ENCODE results near the gene CLCN5.

DNA sequence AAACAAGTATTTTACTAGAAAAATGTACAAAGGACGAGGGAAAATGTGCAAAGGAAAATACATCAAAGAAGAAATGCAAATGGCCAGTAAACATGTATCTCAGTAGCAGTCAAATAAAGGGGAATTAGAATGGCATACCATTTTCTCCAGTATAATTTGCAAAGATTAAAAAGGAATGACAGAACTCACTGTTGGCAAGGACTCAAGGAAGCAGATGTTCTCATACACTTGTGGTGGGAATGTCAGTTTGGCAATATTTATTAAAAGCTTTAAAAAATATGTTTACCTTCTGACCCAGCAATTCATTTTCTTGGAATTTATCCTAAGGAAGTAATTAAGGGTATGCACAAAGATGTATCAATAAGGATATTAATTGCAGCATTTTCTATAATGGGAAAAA, 7.6 kb downstream of the CLCN5 start:
- TF ChIP-seq, protein P1, sequence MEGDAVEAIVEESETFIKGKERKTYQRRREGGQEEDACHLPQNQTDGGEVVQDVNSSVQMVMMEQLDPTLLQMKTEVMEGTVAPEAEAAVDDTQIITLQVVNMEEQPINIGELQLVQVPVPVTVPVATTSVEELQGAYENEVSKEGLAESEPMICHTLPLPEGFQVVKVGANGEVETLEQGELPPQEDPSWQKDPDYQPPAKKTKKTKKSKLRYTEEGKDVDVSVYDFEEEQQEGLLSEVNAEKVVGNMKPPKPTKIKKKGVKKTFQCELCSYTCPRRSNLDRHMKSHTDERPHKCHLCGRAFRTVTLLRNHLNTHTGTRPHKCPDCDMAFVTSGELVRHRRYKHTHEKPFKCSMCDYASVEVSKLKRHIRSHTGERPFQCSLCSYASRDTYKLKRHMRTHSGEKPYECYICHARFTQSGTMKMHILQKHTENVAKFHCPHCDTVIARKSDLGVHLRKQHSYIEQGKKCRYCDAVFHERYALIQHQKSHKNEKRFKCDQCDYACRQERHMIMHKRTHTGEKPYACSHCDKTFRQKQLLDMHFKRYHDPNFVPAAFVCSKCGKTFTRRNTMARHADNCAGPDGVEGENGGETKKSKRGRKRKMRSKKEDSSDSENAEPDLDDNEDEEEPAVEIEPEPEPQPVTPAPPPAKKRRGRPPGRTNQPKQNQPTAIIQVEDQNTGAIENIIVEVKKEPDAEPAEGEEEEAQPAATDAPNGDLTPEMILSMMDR (IDR thresholded peaks at IDR 0.05): no peak
- TF ChIP-seq EP300 (IDR thresholded peaks at IDR 0.05) (no peak), POLR2AphosphoS5 (IDR thresholded peaks at IDR 0.05) (no peak)
